K562 (cell line): ENCODE measurements around the gene CNR2. TPM values are rescaled to one million over a fixed set of nuclear protein-coding genes. Genes with fewer than 3 reads are reported as not detected.

Source experiments
- ATAC-seq: fragments of 200-7000 bp; cut with Tn5 transposase; 3 replicates; pipeline ENCODE4 v1.9.1; 2020; ENCODE audit warnings: moderate library complexity
- BruUV-seq: library from RNA; stranded (reverse); fragments of 400-500 nt; replicated peaks from 2 replicates; lab custom pipeline; 2021; lab: Mats Ljungman, UMichigan
- CTCF ChIA-PET: fragments of 300-600 bp; formaldehyde crosslinking; extraction: SDS; loops from one replicate; lab custom pipeline; 2021; ENCODE audit warnings: low intra/inter-chr PET ratio; lab: Yijun Ruan, JAX
- POLR2A ChIA-PET: fragments of 300-600, 350-650 bp; sonication (Branson Sonifier 250); formaldehyde crosslinking; extraction: SDS; loops from one replicate; lab custom pipeline; 2021; ENCODE audit warnings: antibody characterized with exemption, inconsistent platforms; lab: Yijun Ruan, JAX
- DNase-seq, 4 experiments: peaks; one replicate each; pipeline versions ENCODE4 v3.0.0 to v3.0.0-alpha.2; 2011 to 2018; ENCODE audit warnings: low spot score in 3 of 4, mixed read lengths in 3 of 4; ENCODE audit errors: extremely low read depth in 1 of 4
- FAIRE-seq: peaks from 2 replicates; lab custom pipeline; 2011; peaks lifted over from hg19 to GRCh38; lab: Jason Lieb, UNC
- H2AFZ ChIP-seq: 2 replicates; pipeline ENCODE4 v1.6.0; 2011; ENCODE audit warnings: low read depth, low read length, control low read depth, inconsistent platforms
- H3K27ac ChIP-seq: fragments of 200-600 bp; 3 replicates; pipeline ENCODE4 v1.8.0; 2011; ENCODE audit warnings: low read depth, mild to moderate bottlenecking, control low read depth, inconsistent platforms, low read length, moderate library complexity, mixed read lengths; ENCODE audit errors: extremely low read depth
- H3K27me3 ChIP-seq, 2 experiments: fragments of 300-600 bp in 1 of 2; 2 replicates in 1 of 2; 3 replicates in 1 of 2; pipeline versions ENCODE4 v1.6.0 to v1.8.0; 2011; ENCODE audit warnings: inconsistent platforms in 2 of 2, low read length in 2 of 2, mild to moderate bottlenecking in 1 of 2, mixed read lengths in 1 of 2, moderate library complexity in 1 of 2; ENCODE audit not compliant: control insufficient read depth in 2 of 2, insufficient read depth in 2 of 2
- H3K36me3 ChIP-seq: fragments of 300-600 bp; 3 replicates; pipeline ENCODE4 v1.8.0; 2011; ENCODE audit warnings: mild to moderate bottlenecking, low read length, inconsistent platforms; ENCODE audit not compliant: control insufficient read depth, insufficient read depth
- H3K4me1 ChIP-seq, 2 experiments: fragments of 200-600 bp in 1 of 2; replicated peaks in 1 of 2; 2 replicates in 1 of 2; 3 replicates in 1 of 2; pipeline versions ENCODE4 v1.5.1 to v1.8.0; 2011; ENCODE audit warnings: inconsistent platforms in 2 of 2, low read length in 2 of 2, mild to moderate bottlenecking in 1 of 2, mixed read lengths in 1 of 2, moderate library complexity in 1 of 2; ENCODE audit not compliant: control insufficient read depth in 2 of 2, insufficient read depth in 2 of 2
- H3K4me2 ChIP-seq: 2 replicates; pipeline ENCODE4 v1.6.1; 2011; ENCODE audit warnings: low read length, control low read depth, inconsistent platforms, mixed read lengths; ENCODE audit not compliant: insufficient read depth
- H3K4me3 ChIP-seq: fragments of 200-600 bp; sonication (generic), shearing (Covaris generic); 2 replicates; pipeline ENCODE4 v1.5.1; 2016; ENCODE audit warnings: control low read depth, inconsistent platforms
- H3K79me2 ChIP-seq: fragments of 200-600 bp; 3 replicates; pipeline ENCODE4 v1.8.0; 2011; ENCODE audit warnings: low read length, inconsistent platforms; ENCODE audit not compliant: control insufficient read depth, insufficient read depth
- H3K9ac ChIP-seq, 2 experiments: 2 replicates each; pipeline versions ENCODE4 v1.6.0 to v1.6.1; 2011; ENCODE audit warnings: low read depth in 2 of 2, low read length in 2 of 2, control low read depth in 1 of 2, inconsistent platforms in 1 of 2, mild to moderate bottlenecking in 1 of 2, mixed read lengths in 1 of 2; ENCODE audit not compliant: insufficient read depth in 1 of 2
- H3K9me1 ChIP-seq: one replicate; pipeline ENCODE4 v1.6.0; 2011; ENCODE audit warnings: inconsistent platforms, mild to moderate bottlenecking, low read length, moderate library complexity; ENCODE audit not compliant: control insufficient read depth, insufficient read depth
- H3K9me3 ChIP-seq: replicated peaks from 2 replicates; pipeline ENCODE4 v1.5.1; 2011; ENCODE audit warnings: low read depth, low read length, inconsistent platforms; ENCODE audit not compliant: control insufficient read depth, insufficient read depth
- H4K20me1 ChIP-seq: replicated peaks from 2 replicates; pipeline ENCODE4 v1.6.1; 2011; ENCODE audit warnings: low read length, inconsistent platforms, mixed read lengths; ENCODE audit not compliant: control insufficient read depth, insufficient read depth
- ASH1L ChIP-seq: fragments of 450-650 bp; IDR thresholded peaks from 2 replicates; pipeline ENCODE4 v1.6.1; 2018; ENCODE audit warnings: borderline replicate concordance, mild to moderate bottlenecking, low read depth; ENCODE audit not compliant: partially characterized antibody
- CREB3L1 ChIP-seq: fragments of 450-650 bp; IDR thresholded peaks from 2 replicates; pipeline ENCODE4 v1.6.1; 2014; ENCODE audit warnings: low read depth, mild to moderate bottlenecking, moderate library complexity, borderline replicate concordance
- CREBBP ChIP-seq: IDR thresholded peaks from one replicate; pipeline ENCODE4 v1.6.1; 2012; ENCODE audit warnings: low read depth, mild to moderate bottlenecking, control low read depth, inconsistent platforms, low read length
- FOXM1 ChIP-seq, 2 experiments: fragments of 450-650 bp in 1 of 2; sonication (generic) in 1 of 2; formaldehyde crosslinking in 1 of 2; IDR thresholded peaks; 2 replicates each; pipeline versions ENCODE4 v1.6.1 to v1.9.0; 2017 to 2022; ENCODE audit warnings: low read depth in 2 of 2, mild to moderate bottlenecking in 2 of 2, missing genetic modification reagents in 1 of 2, moderate library complexity in 1 of 2
- FOXO4 ChIP-seq: fragments of 450-650 bp; formaldehyde crosslinking; IDR thresholded peaks from 2 replicates; pipeline ENCODE4 v1.4.0; 2020; ENCODE audit warnings: mild to moderate bottlenecking, moderate library complexity
- HDGF ChIP-seq: fragments of 450-650 bp; IDR thresholded peaks from 2 replicates; pipeline ENCODE4 v1.6.1; 2016
- HIVEP1 ChIP-seq: fragments of 250-450 bp; sonication (Bioruptor Pico); IDR thresholded peaks from 2 replicates; pipeline ENCODE4 v1.4.0; 2020; ENCODE audit warnings: mild to moderate bottlenecking
- NCOA2 ChIP-seq, 2 experiments: fragments of 450-650 bp; IDR thresholded peaks; 2 replicates each; pipeline ENCODE4 v1.6.1; 2018; ENCODE audit warnings: mild to moderate bottlenecking in 2 of 2, moderate library complexity in 1 of 2; ENCODE audit not compliant: partially characterized antibody in 2 of 2
- SMAD2 ChIP-seq: fragments of 150-350 bp; IDR thresholded peaks from 2 replicates; pipeline ENCODE4 v1.6.1; 2014; ENCODE audit warnings: low read depth, mild to moderate bottlenecking, low read length
- TBL1XR1 ChIP-seq, 2 experiments: IDR thresholded peaks; 2 replicates each; pipeline ENCODE4 v1.6.1; 2012; ENCODE audit warnings: improper control_type of control experiment in 2 of 2, low read length in 2 of 2, mild to moderate bottlenecking in 1 of 2
- TEAD1 ChIP-seq, 2 experiments: fragments of 450-650 bp in 1 of 2; sonication (generic) in 1 of 2; formaldehyde crosslinking; IDR thresholded peaks; 2 replicates each; pipeline versions ENCODE4 v1.4.0 to v1.8.0; 2020 to 2022; ENCODE audit warnings: mild to moderate bottlenecking in 2 of 2, missing genetic modification reagents in 1 of 2
- U2AF1 ChIP-seq: fragments of 200-400 bp; formaldehyde crosslinking; optimal IDR thresholded peaks from 2 replicates; pipeline ENCODE3; 2017; ENCODE audit warnings: mild to moderate bottlenecking, low read depth, low read length, moderate library complexity
- VEZF1 ChIP-seq: fragments of 200-800 bp; sonication (Bioruptor generic); IDR thresholded peaks from 2 replicates; pipeline ENCODE4 v1.6.1; 2017; ENCODE audit warnings: missing genetic modification characterization, missing compliant biosample characterization
- ZNF655 ChIP-seq: fragments of 250-450 bp; sonication (Bioruptor Pico); IDR thresholded peaks from 2 replicates; pipeline ENCODE4 v1.5.0; 2021
- WGBS: fragments of 100-300 bp; shearing (Covaris generic); methylation state at CpG from one replicate; pipeline ENCODE4 v1.1.6; 2016; ENCODE audit warnings: low coverage, mixed read lengths; ENCODE audit not compliant: insufficient coverage; ENCODE audit errors: missing lambda C conversion rate; 5-methylcytosine and 5-hydroxymethylcytosine counted together
- in situ Hi-C: fragments of 300-500 bp; cut with MboI; formaldehyde crosslinking; loops from 4 replicates; pipeline ENCODE4 v1.15.0; 2018; ENCODE audit warnings: inconsistent platforms, mixed read lengths
- intact Hi-C: fragments of 100-400 bp; cut with micrococcal nuclease; formaldehyde crosslinking; loops from 2 replicates; pipeline ENCODE4 v1.14.2; 2022
- polyA plus RNA-seq, 8 experiments: library from polyadenylated mRNA; depleted of rRNA in 4 of 8; stranded (reverse) in 5 of 8; unstranded in 3 of 8; fragments of >200 nt; fragmentation: Nextera tagmentation in 2 of 8; fragmentation: Illumina TruSeq in 1 of 8; extraction: Ambion mirVana in 2 of 8; extraction: Trizol in 1 of 8; gene quantifications; 2 replicates each; pipeline versions ENCODE4 v1.2.1 to v1.2.3, GENCODE V29; 2011 to 2014; ENCODE audit warnings: inconsistent platforms in 1 of 8, missing spikeins in 1 of 8
- total RNA-seq, 7 experiments: library from RNA; depleted of rRNA in 6 of 7; stranded (reverse); fragments of >200 nt in 6 of 7; fragmentation: Illumina TruSeq in 2 of 7; extraction: Trizol in 2 of 7; gene quantifications; 2 replicates each; pipeline versions ENCODE4 v1.2.1 to v1.2.3, GENCODE V29; 2011 to 2021; ENCODE audit warnings: low replicate concordance in 1 of 7

Gene CNR2
- total and polyA plus RNA-seq, 9 of the 15 experiments (the other 6 are each of a cell fraction or from before 2014, with no cell fraction given), result not detected

GRCh38 chr1:23959461-23960290, 46.5 kb upstream of the CNR2 start, which contains the start of gene PNRC2:
Gene PNRC2, plus strand, starts transcription at chr1:23959828. Its CDS starts 1,630 bp downstream, at chr1:23961458.
- peaks cover 35% of the 10 kb centered on the region for H3K79me2 ChIP-seq
- DNase-seq (peak; percentile 98 to 100 (median 99)), FAIRE-seq (peak; percentile 75)
- TF ChIP-seq NCOA2 (IDR thresholded peaks at IDR 0.05; ENCODE audit: partially characterized antibody in 2 of 2) (no peak), ZNF655 (CRISPR knock-in tag) (no peak), HIVEP1 (CRISPR knock-in tag) (0 out of 2 replicates have a peak, but pooled peaks have one; percentile 68), CREBBP (no peak), TEAD1 (CRISPR knock-in tag; IDR thresholded peaks at IDR 0.05) (0 out of 4 replicates have a peak, but pooled peaks of 1 of the 2 experiments have one; percentile 4), CREB3L1 (no peak), TBL1XR1 (IDR thresholded peaks at IDR 0.05; ENCODE audit: low read length in 2 of 2) (no peak), HDGF (no peak), FOXO4 (CRISPR knock-in tag) (peak; percentile 66; the same call in 1 of the 2 replicates), ASH1L (peak; percentile 82), VEZF1 (CRISPR knock-in tag) (peak; percentile 69), FOXM1 (IDR thresholded peaks at IDR 0.05; ENCODE audit: low read depth) (peak; percentile 89), FOXM1 (CRISPR knock-in tag; IDR thresholded peaks at IDR 0.05; ENCODE audit: low read depth) (no peak), SMAD2 (no peak), U2AF1 (peak; percentile 86)

More at GRCh38 chr1:23959461-23960290, 46.5 kb upstream of the CNR2 start, which contains the start of gene PNRC2:
- ChIA-PET POLR2A (interaction anchor here (0.5 to 8.0 kb wide), 27 partner anchors 8 to 797 kb away, joined by 3 to 82 read pairs (median 3); partner anchors contain the start of genes ELOA, ID3, PITHD1 and SRSF10), CTCF (no interaction called here)
- Histone ChIP-seq H3K4me1 (peaks cover 19 to 20% of the 10 kb centered on the region in 2 experiments; a peak in 4 of 5 replicates), H3K27ac (peak within 1 kb of the TSS; percentile 98), H3K9me1 (no peaks in the 10 kb centered on the region), H2AFZ (peak within 1 kb of the TSS; percentile 90), H3K36me3 (peaks cover 39% of the 10 kb centered on the region; the same call in 2 of the 3 replicates), H3K9ac (peak within 1 kb of the TSS; percentile 99 to 100), H4K20me1 (peaks cover 7% of the 10 kb centered on the region; the same call in 1 of the 2 replicates), H3K4me2 (peak within 1 kb of the TSS; percentile 83), H3K27me3 (no peaks in the 10 kb centered on the region), H3K4me3 (peak within 1 kb of the TSS; percentile 93), H3K9me3 (no peaks in the 10 kb centered on the region)
- under 1% methylated on average over 70 of the region's 84 CpGs for WGBS
- BruUV-seq, result no TSS peak
- intact Hi-C loops (loop anchor here (1.0 to 2.0 kb wide), 2 partner anchors 21 to 69 kb away; partner anchors contain the start of gene SRSF10), in situ Hi-C loops (no loop called here)
- ATAC-seq, result peak; percentile 90
